Trophoblast cell (in vitro differentiated cells and primary cell): ENCODE results near the gene NXPH2.

Experiments used
- DNase-seq, 2 donors: peaks; one replicate each; pipeline ENCODE4 v3.0.0-alpha.2; 2016
- H2AFZ ChIP-seq: 2 replicates; pipeline ENCODE4 v1.6.1; 2013; ENCODE audit warnings: low read length, moderate library complexity, mild to moderate bottlenecking; ENCODE audit not compliant: insufficient read depth, poor library complexity
- H2AK5ac ChIP-seq: 2 replicates; pipeline ENCODE4 v1.6.1; 2013; ENCODE audit warnings: mild to moderate bottlenecking, low read length
- H2BK120ac ChIP-seq: 2 replicates; pipeline ENCODE4 v1.6.1; 2013; ENCODE audit warnings: low read length, mild to moderate bottlenecking, moderate library complexity; ENCODE audit not compliant: insufficient read depth, poor library complexity
- H2BK12ac ChIP-seq: 2 replicates; pipeline ENCODE4 v1.6.1; 2013; ENCODE audit warnings: mild to moderate bottlenecking, low read length, moderate library complexity
- H2BK5ac ChIP-seq: 2 replicates; pipeline ENCODE4 v1.6.1; 2013; ENCODE audit warnings: low read length, low read depth, moderate library complexity, mild to moderate bottlenecking; ENCODE audit not compliant: poor library complexity
- H3K14ac ChIP-seq: 2 replicates; pipeline ENCODE4 v1.6.1; 2013; ENCODE audit warnings: mild to moderate bottlenecking, low read length
- H3K18ac ChIP-seq: 2 replicates; pipeline ENCODE4 v1.6.1; 2013; ENCODE audit warnings: mild to moderate bottlenecking, low read length
- H3K23ac ChIP-seq: 2 replicates; pipeline ENCODE4 v1.6.1; 2013; ENCODE audit warnings: low read length
- H3K27ac ChIP-seq: 2 replicates; pipeline ENCODE4 v1.5.1; 2013; ENCODE audit warnings: low read depth, mild to moderate bottlenecking, inconsistent platforms, low read length, moderate library complexity
- H3K27me3 ChIP-seq: 2 replicates; pipeline ENCODE4 v1.6.1; 2013; ENCODE audit warnings: inconsistent platforms, mild to moderate bottlenecking, low read length, moderate library complexity; ENCODE audit not compliant: insufficient read depth
- H3K36me3 ChIP-seq, 2 experiments: 1 replicate in 1 of 2; 2 replicates in 1 of 2; pipeline ENCODE4 v1.6.1; 2013; ENCODE audit warnings: low read length in 2 of 2, mild to moderate bottlenecking in 2 of 2, moderate library complexity in 1 of 2; ENCODE audit not compliant: insufficient read depth in 2 of 2, control insufficient read depth in 1 of 2
- H3K4ac ChIP-seq: 2 replicates; pipeline ENCODE4 v1.6.1; 2013; ENCODE audit warnings: low read depth, mild to moderate bottlenecking, low read length, moderate library complexity
- H3K4me1 ChIP-seq, 2 experiments: 1 replicate in 1 of 2; 2 replicates in 1 of 2; pipeline ENCODE4 v1.6.1; 2013; ENCODE audit warnings: low read length in 2 of 2, mild to moderate bottlenecking in 2 of 2, moderate library complexity in 1 of 2; ENCODE audit not compliant: insufficient read depth in 2 of 2, control insufficient read depth in 1 of 2
- H3K4me2 ChIP-seq: 2 replicates; pipeline ENCODE4 v1.6.1; 2013; ENCODE audit warnings: inconsistent platforms, mild to moderate bottlenecking, low read length, moderate library complexity
- H3K4me3 ChIP-seq: 2 replicates; pipeline ENCODE4 v1.5.1; 2013; ENCODE audit warnings: mild to moderate bottlenecking, low read depth, low read length, inconsistent platforms
- H3K79me1 ChIP-seq: one replicate; pipeline ENCODE4 v1.6.1; 2013; ENCODE audit warnings: low read length
- H3K79me2 ChIP-seq: 2 replicates; pipeline ENCODE4 v1.6.1; 2013; ENCODE audit warnings: low read length, mild to moderate bottlenecking; ENCODE audit not compliant: control insufficient read depth, insufficient read depth, poor library complexity
- H3K9ac ChIP-seq: 2 replicates; pipeline ENCODE4 v1.6.1; 2013; ENCODE audit warnings: mild to moderate bottlenecking, low read length
- H3K9me3 ChIP-seq: 2 replicates; pipeline ENCODE4 v1.6.1; 2013; ENCODE audit warnings: low read depth, mild to moderate bottlenecking, control low read depth, inconsistent platforms, low read length; ENCODE audit not compliant: insufficient read depth
- H4K12ac ChIP-seq: 2 replicates; pipeline ENCODE4 v1.6.1; 2013; ENCODE audit warnings: low read depth, mild to moderate bottlenecking, low read length, moderate library complexity
- H4K8ac ChIP-seq: 2 replicates; pipeline ENCODE4 v1.6.1; 2013; ENCODE audit warnings: low read depth, mild to moderate bottlenecking, low read length, moderate library complexity
- H4K91ac ChIP-seq: one replicate; pipeline ENCODE4 v1.6.1; 2013; ENCODE audit warnings: low read depth, mild to moderate bottlenecking, low read length, moderate library complexity
- WGBS: extraction: QIAGEN DNeasy Blood & Tissue Kit; methylation state at CpG from one replicate; pipeline ENCODE4 v1.1.7; 2013; ENCODE audit warnings: missing lambda C conversion rate; ENCODE audit not compliant: insufficient read length, insufficient coverage; ENCODE audit errors: extremely low coverage; 5-methylcytosine and 5-hydroxymethylcytosine counted together

Gene NXPH2

DNA sequence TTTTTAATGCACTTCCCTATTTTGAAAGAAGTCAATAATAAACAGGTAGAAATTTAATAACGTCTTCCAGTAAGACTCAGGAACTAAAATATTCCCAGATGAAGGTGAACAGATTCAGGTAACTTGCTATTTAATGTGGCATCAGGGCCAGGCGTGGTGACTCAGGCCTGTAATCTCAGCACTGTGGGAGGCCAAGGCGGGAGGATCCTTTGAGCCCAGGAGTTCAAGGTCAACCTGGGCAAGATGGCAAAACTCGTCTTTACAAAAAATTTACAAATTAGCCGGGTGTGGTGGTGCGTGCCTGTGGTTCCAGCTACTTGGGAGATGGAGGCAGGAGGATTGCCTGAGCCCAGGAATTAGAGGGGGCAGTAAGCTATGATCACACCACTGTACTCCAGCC, 81.8 kb downstream of the NXPH2 start:
- Histone ChIP-seq H3K36me3 (no peaks in the 10 kb centered on the region), H3K79me2 (no peaks in the 10 kb centered on the region), H3K27ac (no peak overlapping the region), H3K79me1 (no peaks in the 10 kb centered on the region), H3K4me3 (no peak overlapping the region), H2AFZ (no peak overlapping the region), H3K23ac (no peak overlapping the region), H3K4ac (no peak overlapping the region), H3K4me2 (no peak overlapping the region), H4K8ac (no peak overlapping the region), H4K91ac (no peak overlapping the region), H3K27me3 (no peaks in the 10 kb centered on the region), H2BK120ac (no peak overlapping the region), H3K18ac (no peak overlapping the region), H2BK12ac (no peak overlapping the region), H4K12ac (no peak overlapping the region), H2AK5ac (no peak overlapping the region), H3K9me3 (no peaks in the 10 kb centered on the region), H2BK5ac (no peak overlapping the region), H3K14ac (no peak overlapping the region), H3K4me1 (no peaks in the 10 kb centered on the region), H3K9ac (no peak overlapping the region)
- WGBS: no CpG with 5 or more reads among the region's 6 CpGs
- no peak for DNase-seq

DNA sequence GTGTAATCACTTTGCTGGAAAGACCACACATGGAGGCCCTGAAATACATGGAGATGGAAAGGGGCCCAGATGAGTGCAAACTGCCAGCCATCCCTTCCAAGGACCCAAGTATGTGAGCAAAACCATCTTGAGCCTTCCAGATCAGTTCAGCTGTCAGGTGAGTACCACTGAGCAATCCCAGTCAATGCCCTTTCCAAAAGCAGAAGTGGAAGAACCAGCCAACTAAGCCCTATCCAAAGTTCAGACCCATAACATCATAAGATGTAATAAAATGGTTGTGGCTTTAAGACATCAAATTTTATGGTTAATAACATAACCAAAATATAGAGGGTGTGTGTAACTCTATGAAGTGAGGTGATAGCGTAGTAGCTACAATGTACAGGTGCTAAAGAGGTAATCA, 88.5 kb downstream of the NXPH2 start:
- Histone ChIP-seq H3K36me3 (no peaks in the 10 kb centered on the region), H3K9me3 (no peaks in the 10 kb centered on the region), H4K8ac (no peak overlapping the region), H3K23ac (no peak overlapping the region), H3K4me1 (no peaks in the 10 kb centered on the region), H3K4me3 (no peak overlapping the region), H4K91ac (no peak overlapping the region), H2AK5ac (no peak overlapping the region), H4K12ac (no peak overlapping the region), H3K79me1 (no peaks in the 10 kb centered on the region), H3K14ac (no peak overlapping the region), H2AFZ (no peak overlapping the region), H2BK12ac (no peak overlapping the region), H3K18ac (no peak overlapping the region), H2BK120ac (no peak overlapping the region), H2BK5ac (no peak overlapping the region), H3K9ac (no peak overlapping the region), H3K4me2 (no peak overlapping the region), H3K27me3 (no peaks in the 10 kb centered on the region), H3K27ac (no peak overlapping the region), H3K4ac (no peak overlapping the region), H3K79me2 (no peaks in the 10 kb centered on the region)
- DNase-seq: no peak
- no CpG with 5 or more reads among the region's 1 CpG for WGBS

DNA sequence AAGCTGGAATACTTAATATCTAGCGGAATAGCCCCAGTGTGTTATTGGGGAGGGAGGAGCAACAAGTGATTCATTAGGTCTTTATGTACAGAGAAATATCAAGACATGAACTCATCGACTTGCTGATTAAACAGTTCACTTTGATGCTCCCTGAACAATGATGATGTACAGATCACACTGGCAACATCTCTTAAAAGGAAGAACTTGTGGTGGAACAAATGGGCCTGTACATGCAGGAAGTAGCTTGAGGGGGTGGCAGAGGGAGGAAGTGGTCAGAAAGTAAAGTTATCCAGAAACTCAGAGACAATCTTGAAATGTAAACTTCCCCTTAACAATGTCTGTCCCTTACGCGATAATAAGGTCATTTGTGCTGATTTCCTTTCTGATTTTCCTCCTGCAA, 90.5 kb downstream of the NXPH2 start:
- no peak overlapping the region for H2BK120ac ChIP-seq
- no peak overlapping the region for H3K4me3 ChIP-seq
- no peak overlapping the region for H2BK12ac ChIP-seq
- H3K4me2 ChIP-seq: no peak overlapping the region
- H2AFZ ChIP-seq: no peak overlapping the region
- no peaks in the 10 kb centered on the region for H3K79me1 ChIP-seq
- H3K14ac ChIP-seq: no peak overlapping the region
- H3K4ac ChIP-seq: no peak overlapping the region
- H4K91ac ChIP-seq: no peak overlapping the region
- H3K4me1 ChIP-seq: no peaks in the 10 kb centered on the region
- H3K18ac ChIP-seq: no peak overlapping the region
- no peaks in the 10 kb centered on the region for H3K27me3 ChIP-seq
- no peak for DNase-seq
- H4K8ac ChIP-seq: no peak overlapping the region
- no peak overlapping the region for H3K23ac ChIP-seq
- H3K9me3 ChIP-seq: no peaks in the 10 kb centered on the region
- H3K9ac ChIP-seq: no peak overlapping the region
- no peak overlapping the region for H3K27ac ChIP-seq
- no CpG with 5 or more reads among the region's 4 CpGs for WGBS
- no peak overlapping the region for H4K12ac ChIP-seq
- no peaks in the 10 kb centered on the region for H3K79me2 ChIP-seq
- no peak overlapping the region for H2BK5ac ChIP-seq
- H3K36me3 ChIP-seq: no peaks in the 10 kb centered on the region
- no peak overlapping the region for H2AK5ac ChIP-seq

DNA sequence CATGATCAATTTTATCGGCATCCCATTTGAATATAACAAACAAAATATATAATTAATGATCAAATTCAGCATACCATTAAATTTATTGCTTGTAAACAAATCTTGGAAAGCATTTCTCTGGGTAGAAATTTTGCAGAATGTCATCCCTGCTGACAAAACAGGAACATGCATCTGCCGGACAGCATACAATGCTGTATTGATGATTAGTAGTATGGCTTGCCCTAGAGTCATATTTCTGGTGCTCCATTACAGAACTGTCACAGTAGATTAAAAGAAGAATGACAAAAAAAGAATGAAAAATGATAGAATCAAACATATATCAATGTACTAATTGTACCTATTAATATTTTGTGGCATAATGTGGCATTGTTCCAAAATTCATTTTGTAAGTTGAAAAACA, 98.0 kb downstream of the NXPH2 start:
- no peak overlapping the region for H4K8ac ChIP-seq
- no peak overlapping the region for H4K12ac ChIP-seq
- no peak overlapping the region for H3K4me2 ChIP-seq
- no peak overlapping the region for H3K9ac ChIP-seq
- no peak overlapping the region for H2AK5ac ChIP-seq
- no peaks in the 10 kb centered on the region for H3K79me2 ChIP-seq
- peaks cover 6% of the 10 kb centered on the region for H3K79me1 ChIP-seq
- H3K4me1 ChIP-seq: peaks cover 7% of the 10 kb centered on the region in 2 experiments
- H2BK12ac ChIP-seq: no peak overlapping the region
- H3K9me3 ChIP-seq: no peaks in the 10 kb centered on the region
- H2BK120ac ChIP-seq: no peak overlapping the region
- H3K18ac ChIP-seq: no peak overlapping the region
- H3K23ac ChIP-seq: no peak overlapping the region
- H3K36me3 ChIP-seq: no peaks in the 10 kb centered on the region
- no peak overlapping the region for H2BK5ac ChIP-seq
- no peak overlapping the region for H2AFZ ChIP-seq
- no peak overlapping the region for H3K4ac ChIP-seq
- H4K91ac ChIP-seq: no peak overlapping the region
- no peak for DNase-seq
- H3K27ac ChIP-seq: no peak overlapping the region
- H3K14ac ChIP-seq: no peak overlapping the region
- no peak overlapping the region for H3K4me3 ChIP-seq
- H3K27me3 ChIP-seq: no peaks in the 10 kb centered on the region
- no CpG with 5 or more reads among the region's 2 CpGs for WGBS
